Epithelial cell of proximal tubule (primary cell): ENCODE measurements around the gene TSC22D4. TPM values are rescaled to one million over a fixed set of nuclear protein-coding genes. Genes with fewer than 3 reads are reported as not detected.

Experiments used
- DNase-seq: peaks from one replicate; pipeline ENCODE4 v3.0.0-alpha.2; 2011; ENCODE audit warnings: low read depth
- H3K4me3 ChIP-seq: 2 replicates; pipeline ENCODE4 v1.5.1; 2011; ENCODE audit warnings: low read depth, mild to moderate bottlenecking, low read length
- CTCF ChIP-seq: conservative IDR thresholded peaks from 2 replicates; pipeline ENCODE4 v1.5.1; 2012; ENCODE audit warnings: low read depth, mild to moderate bottlenecking, low read length
- total RNA-seq: library from RNA; depleted of rRNA; stranded (reverse); fragments of >200 nt; gene quantifications from 2 replicates; pipeline ENCODE4 v1.2.3, GENCODE V29; 2015

TSC22D4 gene
- total RNA-seq, 1 donor from 2014 or later = 45.4 TPM

DNA sequence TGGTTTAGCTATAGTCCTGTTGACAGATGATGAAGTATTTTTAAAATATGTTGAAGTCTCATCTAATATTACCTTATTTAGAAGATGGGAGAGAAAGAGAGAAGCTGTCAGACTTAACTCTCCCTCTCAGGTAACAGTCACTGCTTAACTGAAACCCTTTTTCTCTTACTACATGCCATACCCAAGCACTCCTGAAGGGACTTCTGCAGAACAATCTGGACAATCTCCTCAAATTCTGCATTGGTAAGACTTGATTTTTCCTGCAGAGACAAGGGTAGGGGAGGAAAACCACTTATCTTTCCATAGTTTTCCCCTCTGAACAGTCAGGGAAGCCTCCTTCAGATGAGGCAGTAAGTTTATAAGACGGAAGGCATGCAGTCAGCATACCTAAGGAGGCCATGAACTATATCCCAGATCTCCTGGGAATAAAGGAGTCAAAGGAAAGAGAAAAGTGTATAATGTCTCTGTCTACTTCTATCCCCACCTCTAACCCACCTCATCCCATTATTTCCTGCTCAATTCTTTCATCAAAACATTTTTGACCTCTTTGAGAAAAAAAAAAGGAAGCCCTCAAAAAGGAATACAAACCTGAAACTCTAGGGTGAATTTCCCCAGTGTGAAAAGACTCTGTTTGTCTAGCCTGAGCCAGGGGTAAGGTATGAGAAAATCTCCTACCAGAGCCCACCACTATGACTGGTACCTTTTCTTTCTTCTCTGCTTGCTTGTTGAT, 59.9 kb downstream of the TSC22D4 start:
- TF ChIP-seq CTCF = no peak
- no peak overlapping the region for H3K4me3 ChIP-seq
- no peak for DNase-seq

Other genes starting within 250 kb of the TSC22D4 start
- not detected in 2 replicates for gene SPDYE3, start 171.5 kb downstream of the TSC22D4 start, total RNA-seq
- gene PILRB, start 121.1 kb downstream of the TSC22D4 start, total RNA-seq = 14.3 and 14.5 TPM in 2 replicates
- gene PILRA, start 105.7 kb downstream of the TSC22D4 start, total RNA-seq = not detected in 2 replicates
- 0.65 and 3.8 TPM in 2 replicates for gene ZCWPW1, start 50.5 kb downstream of the TSC22D4 start, total RNA-seq
- 26.5 and 34.1 TPM in 2 replicates for gene MEPCE, start 49.4 kb downstream of the TSC22D4 start, total RNA-seq
- 78.6 and 127 TPM in 2 replicates for gene PPP1R35, start 42.7 kb downstream of the TSC22D4 start, total RNA-seq
- gene SPACDR, start 15.0 kb downstream of the TSC22D4 start, total RNA-seq = 0.65 TPM in 1 of 2 replicates, not detected in the other
- 0.72 and 1.2 TPM in 2 replicates for gene NYAP1, start 4.7 kb upstream of the TSC22D4 start, total RNA-seq
- 10.9 and 17.4 TPM in 2 replicates for gene AGFG2, start 60.0 kb upstream of the TSC22D4 start, total RNA-seq
- 1.7 TPM in 1 of 2 replicates, not detected in the other for gene SAP25, start 94.7 kb upstream of the TSC22D4 start, total RNA-seq
- gene LRCH4, start 106.9 kb upstream of the TSC22D4 start, total RNA-seq = 36.8 and 62.0 TPM in 2 replicates
- gene FBXO24, start 107.1 kb upstream of the TSC22D4 start, total RNA-seq = 0.80 and 1.0 TPM in 2 replicates
- 1.4 and 4.4 TPM in 2 replicates for gene PCOLCE, start 123.1 kb upstream of the TSC22D4 start, total RNA-seq
- gene MOSPD3, start 133.3 kb upstream of the TSC22D4 start, total RNA-seq = 12.1 and 17.0 TPM in 2 replicates
- gene TFR2, start 162.3 kb upstream of the TSC22D4 start, total RNA-seq = 1.1 and 5.9 TPM in 2 replicates
- not detected in 2 replicates for gene ACTL6B, start 177.2 kb upstream of the TSC22D4 start, total RNA-seq
- 245 and 295 TPM in 2 replicates for gene GNB2, start 194.5 kb upstream of the TSC22D4 start, total RNA-seq
- 8.5 and 14.1 TPM in 2 replicates for gene GIGYF1, start 215.0 kb upstream of the TSC22D4 start, total RNA-seq
- gene POP7, start 226.9 kb upstream of the TSC22D4 start, total RNA-seq = 42.7 and 79.3 TPM in 2 replicates
- gene EPO, start 241.3 kb upstream of the TSC22D4 start, total RNA-seq = not detected in 2 replicates